Tibial nerve (tissue), 4 donors: Measurements from ENCODE around the gene DNM1. TPM values are rescaled to one million over a fixed set of nuclear protein-coding genes. Genes with fewer than 3 reads are reported as not detected.

Experiments used
- DNase-seq, 2 donors: peaks; one replicate each; pipeline ENCODE4 v3.0.0-alpha.2; 2019; ENCODE audit warnings: low spot score in 2 of 2
- H3K27ac ChIP-seq, 4 donors: fragments of 200-600 bp; sonication (generic) in 3 of 4; one replicate each; pipeline ENCODE4 v1.5.1; 2017 to 2019; ENCODE audit warnings: mild to moderate bottlenecking in 1 of 4
- H3K27me3 ChIP-seq, 2 donors: fragments of 200-600 bp; sonication (generic) in 1 of 2; one replicate each; pipeline versions ENCODE4 v1.5.1 to v1.6.0; 2017 to 2019
- H3K36me3 ChIP-seq, 3 donors: fragments of 200-600 bp; sonication (generic); one replicate each; pipeline ENCODE4 v1.5.1; 2018 to 2019
- H3K4me1 ChIP-seq, 4 donors: fragments of 200-600 bp; sonication (generic) in 3 of 4; one replicate each; pipeline ENCODE4 v1.5.1; 2017 to 2019
- H3K4me3 ChIP-seq, 4 donors: fragments of 200-600 bp; sonication (generic) in 3 of 4; one replicate each; pipeline ENCODE4 v1.5.1; 2017 to 2019; ENCODE audit warnings: mild to moderate bottlenecking in 1 of 4, moderate library complexity in 1 of 4
- H3K9me3 ChIP-seq, 4 donors: fragments of 200-600 bp; sonication (generic) in 3 of 4; one replicate each; pipeline ENCODE4 v1.5.1; 2017 to 2019
- EP300 ChIP-seq, 2 donors: sonication (generic); formaldehyde crosslinking; IDR thresholded peaks; one replicate each; pipeline ENCODE4 v1.6.1; 2017; ENCODE audit warnings: antibody characterized with exemption in 2 of 2, mild to moderate bottlenecking in 1 of 2
- POLR2A ChIP-seq, 2 donors: fragments of 450-650 bp; IDR thresholded peaks; one replicate each; pipeline ENCODE4 v1.6.1; 2017; ENCODE audit warnings: antibody characterized with exemption in 2 of 2, mild to moderate bottlenecking in 2 of 2, moderate library complexity in 2 of 2
- WGBS, 2 donors: methylation state at CpG; one replicate each; pipeline ENCODE4 v1.1.5; 2018; 5-methylcytosine and 5-hydroxymethylcytosine counted together
- total RNA-seq, 4 donors: library from RNA; depleted of rRNA; stranded (reverse); fragments of >200 nt; gene quantifications; one replicate each; pipeline ENCODE4 v1.1.0, GENCODE V29; 2016
- TF ChIP-seq, protein P1 (sequence below), 5 experiments: fragments of 200-600 bp in 3 of 5; fragments of 450-650 bp in 2 of 5; sonication (generic) in 3 of 5; IDR thresholded peaks; one replicate each; pipeline ENCODE4 v1.5.1; 2016 to 2019; ENCODE audit warnings: antibody characterized with exemption in 5 of 5, mild to moderate bottlenecking in 3 of 5, moderate library complexity in 2 of 5

Gene DNM1
- total RNA-seq, 4 donors from 2014 or later, result 19.9 to 50.4 (median 41.4) TPM

DNA sequence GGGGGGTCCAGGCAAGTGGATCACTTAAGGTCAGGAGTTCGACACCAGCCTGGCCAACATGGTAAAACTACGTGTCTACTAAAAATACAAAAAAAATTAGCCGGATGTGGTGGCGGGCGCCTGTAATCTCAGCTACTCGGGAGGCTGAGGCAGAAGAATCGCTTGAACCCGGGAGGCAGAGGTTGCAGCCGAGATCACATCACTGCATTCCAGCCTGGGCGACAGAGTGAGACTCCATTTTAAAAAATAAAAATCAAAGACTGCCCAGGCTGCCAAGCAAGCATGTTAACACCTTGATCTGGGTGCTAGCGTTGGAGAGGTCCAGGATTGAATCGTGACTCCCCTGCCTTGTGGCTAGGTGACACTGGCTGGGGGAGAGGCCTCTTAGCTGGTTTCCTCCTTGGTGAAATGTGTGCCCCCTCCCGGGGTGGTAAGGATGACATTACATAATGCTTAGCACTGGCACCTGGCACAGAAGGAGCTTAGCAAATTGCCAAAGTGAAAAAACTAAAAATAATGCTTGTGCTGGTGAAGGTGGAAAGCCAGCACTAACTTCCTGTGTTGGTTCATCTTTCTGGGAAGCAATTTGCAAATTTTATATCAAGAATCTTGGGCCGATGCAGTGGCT, 9.6 kb upstream of the DNM1 start:
- H3K27ac ChIP-seq, result peak overlapping the region in 3 of 4 donors; percentile 87 to 97 (median 90)
- peaks cover 0 to 26% (median 0%) of the 10 kb centered on the region in 3 donors for H3K36me3 ChIP-seq
- no peaks in the 10 kb centered on the region for H3K27me3 ChIP-seq
- no peak overlapping the region for H3K4me3 ChIP-seq
- H3K9me3 ChIP-seq, result no peaks in the 10 kb centered on the region
- H3K4me1 ChIP-seq, result peaks cover 0 to 28% (median 13%) of the 10 kb centered on the region in 4 donors
- 87 to 88% methylated on average over 14 of the region's 14 CpGs for WGBS, 2 donors
- no peak for DNase-seq
- TF ChIP-seq EP300 (IDR thresholded peaks at IDR 0.05), result no peak
- no peak for TF ChIP-seq POLR2A (IDR thresholded peaks at IDR 0.05)
- TF ChIP-seq, protein P1, sequence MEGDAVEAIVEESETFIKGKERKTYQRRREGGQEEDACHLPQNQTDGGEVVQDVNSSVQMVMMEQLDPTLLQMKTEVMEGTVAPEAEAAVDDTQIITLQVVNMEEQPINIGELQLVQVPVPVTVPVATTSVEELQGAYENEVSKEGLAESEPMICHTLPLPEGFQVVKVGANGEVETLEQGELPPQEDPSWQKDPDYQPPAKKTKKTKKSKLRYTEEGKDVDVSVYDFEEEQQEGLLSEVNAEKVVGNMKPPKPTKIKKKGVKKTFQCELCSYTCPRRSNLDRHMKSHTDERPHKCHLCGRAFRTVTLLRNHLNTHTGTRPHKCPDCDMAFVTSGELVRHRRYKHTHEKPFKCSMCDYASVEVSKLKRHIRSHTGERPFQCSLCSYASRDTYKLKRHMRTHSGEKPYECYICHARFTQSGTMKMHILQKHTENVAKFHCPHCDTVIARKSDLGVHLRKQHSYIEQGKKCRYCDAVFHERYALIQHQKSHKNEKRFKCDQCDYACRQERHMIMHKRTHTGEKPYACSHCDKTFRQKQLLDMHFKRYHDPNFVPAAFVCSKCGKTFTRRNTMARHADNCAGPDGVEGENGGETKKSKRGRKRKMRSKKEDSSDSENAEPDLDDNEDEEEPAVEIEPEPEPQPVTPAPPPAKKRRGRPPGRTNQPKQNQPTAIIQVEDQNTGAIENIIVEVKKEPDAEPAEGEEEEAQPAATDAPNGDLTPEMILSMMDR (IDR thresholded peaks at IDR 0.05), result no peak

DNA sequence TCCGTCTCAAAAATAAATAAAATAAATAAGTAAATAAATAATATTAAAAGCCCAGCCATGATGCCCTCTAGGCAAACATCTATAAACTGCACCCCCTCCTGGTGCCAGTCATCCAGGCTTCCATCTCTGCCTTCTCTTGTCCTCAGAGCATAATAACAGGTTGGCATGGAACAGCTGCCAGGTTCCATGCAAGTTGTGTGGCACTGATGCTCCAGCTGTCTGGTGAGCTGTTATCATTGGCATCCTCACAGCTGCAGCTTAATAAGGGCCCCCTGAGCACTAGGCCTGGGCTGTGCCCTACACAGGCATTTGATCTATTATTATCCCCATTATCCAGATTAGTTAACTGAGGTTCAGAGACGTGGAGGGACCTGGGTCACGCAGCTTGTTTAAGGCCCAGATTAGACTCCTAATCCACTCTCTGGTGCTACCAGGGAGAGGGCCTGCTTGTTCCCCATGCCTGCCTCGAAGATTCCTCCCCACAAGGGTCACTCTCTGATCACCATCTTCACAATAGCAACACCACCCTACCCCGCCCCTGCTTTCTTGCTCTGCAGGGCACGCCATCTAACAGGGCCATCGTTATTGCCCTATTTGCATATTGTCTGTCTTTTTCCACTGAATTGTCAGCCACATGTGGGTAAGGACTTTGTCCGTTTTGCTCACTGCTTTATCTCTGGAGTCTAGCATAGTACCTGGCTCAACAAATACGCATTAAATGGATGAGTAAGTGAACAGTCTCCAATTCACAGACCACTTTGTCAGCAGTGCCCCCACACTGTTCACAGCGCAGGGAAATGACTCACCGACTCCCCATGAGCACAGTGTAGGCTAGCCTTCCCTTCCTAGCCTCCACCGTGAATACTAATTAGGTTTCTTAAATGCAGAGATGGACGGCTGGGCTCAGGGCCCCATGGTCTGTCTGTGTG, 1.5 kb upstream of the DNM1 start:
- H3K36me3 ChIP-seq, result peaks cover 0 to 8% (median 0%) of the 10 kb centered on the region in 3 donors
- TF ChIP-seq EP300 (IDR thresholded peaks at IDR 0.05), result no peak
- TF ChIP-seq POLR2A (IDR thresholded peaks at IDR 0.05), result no peak
- TF ChIP-seq, protein P1 (IDR thresholded peaks at IDR 0.05), result no peak
- H3K9me3 ChIP-seq, result no peaks in the 10 kb centered on the region
- peaks cover 0 to 21% (median 8%) of the 10 kb centered on the region in 4 donors for H3K4me1 ChIP-seq
- H3K27me3 ChIP-seq, result peaks cover 0 to 25% of the 10 kb centered on the region in 2 donors
- H3K4me3 ChIP-seq, result no peak overlapping the region
- no peak for DNase-seq
- WGBS, 2 donors, result 82 to 86% methylated on average over 13 of the region's 13 CpGs
- no peak overlapping the region for H3K27ac ChIP-seq

DNA sequence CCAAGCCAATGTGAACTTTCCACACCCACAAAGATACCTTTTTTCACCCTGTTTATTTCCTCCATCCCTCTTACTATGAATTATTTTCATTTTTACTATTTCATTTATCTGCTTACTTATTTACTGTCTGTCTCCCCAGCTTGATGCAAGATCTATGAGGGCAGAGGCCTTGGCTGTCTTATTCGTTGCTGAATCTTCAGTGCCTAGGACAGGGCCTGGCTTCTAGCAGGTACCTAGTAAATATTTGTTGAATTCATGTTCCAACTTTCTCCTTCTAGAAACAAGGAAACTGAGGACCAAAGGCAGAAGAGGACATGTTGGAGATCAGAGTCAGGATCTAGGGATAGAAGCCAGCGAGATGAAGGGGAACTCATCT, 543 bp upstream of the DNM1 start:
- no peaks in the 10 kb centered on the region for H3K9me3 ChIP-seq
- H3K4me3 ChIP-seq, result peak overlapping the region in 2 of 4 donors; percentile 68
- H3K36me3 ChIP-seq, result no peaks in the 10 kb centered on the region
- 17 to 22% methylated on average over 2 of the region's 2 CpGs for WGBS, 2 donors
- no peak overlapping the region for H3K27ac ChIP-seq
- peaks cover 0 to 21% (median 8%) of the 10 kb centered on the region in 4 donors for H3K4me1 ChIP-seq
- TF ChIP-seq, protein P1 (IDR thresholded peaks at IDR 0.05), result no peak
- no peak for DNase-seq
- peaks cover 0 to 25% of the 10 kb centered on the region in 2 donors for H3K27me3 ChIP-seq

DNA sequence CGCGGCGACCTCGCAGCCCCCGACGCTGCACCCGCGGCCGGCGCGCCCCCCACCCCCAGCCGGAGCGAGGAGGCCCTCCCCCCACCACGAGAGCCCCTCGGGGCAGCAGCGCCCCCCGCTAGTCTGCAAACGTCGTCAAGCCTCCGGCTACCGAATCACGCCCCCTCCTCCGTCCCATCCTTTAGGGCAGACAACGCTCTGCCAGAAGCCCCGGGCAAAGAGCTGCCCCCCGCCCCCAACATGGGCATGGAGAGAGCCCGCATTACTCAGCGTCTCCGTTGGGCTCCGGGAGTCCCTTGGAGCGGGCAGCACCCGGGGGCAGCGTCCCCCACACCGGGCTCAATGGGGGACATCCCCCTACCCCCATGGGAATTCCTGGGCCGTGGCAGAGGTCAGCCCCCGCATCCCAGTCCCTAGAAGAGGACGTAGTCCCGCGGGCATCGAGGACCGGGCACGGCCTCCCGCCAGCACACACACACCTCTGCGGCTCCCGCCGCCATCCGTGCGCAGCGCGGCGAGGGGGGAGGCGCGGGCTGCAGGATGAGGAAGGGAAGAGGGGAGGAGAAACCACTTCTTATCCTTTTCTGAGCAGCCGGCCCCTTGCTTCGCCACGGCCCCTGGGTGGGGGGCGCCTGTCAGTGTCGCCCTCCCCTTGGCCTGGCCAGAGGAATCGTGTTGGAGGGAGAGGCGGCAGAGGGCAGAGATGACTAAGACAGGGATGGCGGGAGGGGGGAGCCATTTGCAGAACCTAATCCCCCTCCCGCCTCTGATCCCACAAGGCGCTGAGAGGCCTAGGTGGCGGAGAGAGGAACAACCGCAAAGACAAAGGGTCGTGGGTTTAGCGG, 750 bp downstream of the DNM1 start:
- H3K4me3 ChIP-seq, result peak overlapping the region; percentile 45 to 74 (median 68)
- H3K9me3 ChIP-seq, result no peaks in the 10 kb centered on the region
- no peaks in the 10 kb centered on the region for H3K36me3 ChIP-seq
- no peak for DNase-seq
- H3K27me3 ChIP-seq, result peaks cover 0 to 25% of the 10 kb centered on the region in 2 donors
- 2 to 3% methylated on average over 24 to 38 of the region's 67 CpGs for WGBS, 2 donors
- H3K4me1 ChIP-seq, result peaks cover 0 to 21% (median 8%) of the 10 kb centered on the region in 4 donors
- H3K27ac ChIP-seq, result peak overlapping the region in 1 of 4 donors; percentile 53
- TF ChIP-seq, protein P1 (IDR thresholded peaks at IDR 0.05), result no peak
- TF ChIP-seq EP300 (IDR thresholded peaks at IDR 0.05) (peak in 1 of 2 donors; percentile 36), POLR2A (IDR thresholded peaks at IDR 0.05) (no peak)
